ENCODE data around the gene ZNF425.

ZNF425 gene

GRCh38 chr7:149084407-149084806 is 41.7 kb downstream of the ZNF425 start:
- DNase-seq (ENCODE audit: extremely low read depth, low read depth), result no peak
- TF ChIP-seq CTCF (IDR thresholded peaks at IDR 0.05; ENCODE audit: low read depth, low read length), result no peak

- no peak for DNase-seq (ENCODE audit: extremely low read depth, low read depth)
- no peak for TF ChIP-seq CTCF (IDR thresholded peaks at IDR 0.05; ENCODE audit: low read depth, low read length)
Observed at GRCh38 chr7:149081914-149082313, 44.2 kb downstream of the ZNF425 start.

GRCh38 chr7:149077594-149077993 is 48.5 kb downstream of the ZNF425 start:
- no peak for DNase-seq (ENCODE audit: extremely low read depth, low read depth)
- TF ChIP-seq CTCF (IDR thresholded peaks at IDR 0.05; ENCODE audit: low read depth, low read length), result no peak

- no peak for TF ChIP-seq CTCF (IDR thresholded peaks at IDR 0.05; ENCODE audit: low read depth, low read length)
- no peak for DNase-seq (ENCODE audit: extremely low read depth, low read depth)
Observed at GRCh38 chr7:149075286-149075685, 50.8 kb downstream of the ZNF425 start.

- TF ChIP-seq CTCF (IDR thresholded peaks at IDR 0.05; ENCODE audit: low read depth, low read length), result no peak
- DNase-seq (ENCODE audit: extremely low read depth, low read depth), result no peak
Observed at GRCh38 chr7:149074116-149074885, 51.8 kb downstream of the ZNF425 start.

- TF ChIP-seq CTCF (IDR thresholded peaks at IDR 0.05; ENCODE audit: low read depth, low read length), result no peak
- DNase-seq (ENCODE audit: extremely low read depth, low read depth), result no peak
Observed at GRCh38 chr7:149072438-149072775, 53.7 kb downstream of the ZNF425 start.

- no peak for DNase-seq (ENCODE audit: extremely low read depth, low read depth)
- TF ChIP-seq CTCF (IDR thresholded peaks at IDR 0.05; ENCODE audit: low read depth, low read length), result no peak
Observed at GRCh38 chr7:149071641-149072437, 54.3 kb downstream of the ZNF425 start.
